ENCODE measurements around the gene PCDHGC4.

- TF ChIP-seq CTCF (IDR thresholded peaks at IDR 0.05; ENCODE audit: extremely low read depth in 1 of 2, insufficient read depth in 1 of 2, low read depth in 1 of 2, low read length in 2 of 2), result no peak
- no peak for TF ChIP-seq MAX (IDR thresholded peaks at IDR 0.05; ENCODE audit: insufficient read depth, insufficient read length)
- no peak for TF ChIP-seq GATA2 (IDR thresholded peaks at IDR 0.05; ENCODE audit: insufficient read depth, insufficient read length, low read depth, low read length)
- TF ChIP-seq POLR2A (IDR thresholded peaks at IDR 0.05; ENCODE audit: low read depth, low read length), result no peak
- no peak for TF ChIP-seq POLR2AphosphoS5 (IDR thresholded peaks at IDR 0.05; ENCODE audit: insufficient read depth, low read depth, low read length)
Observed at GRCh38 chr5:141517880-141518617, 33.2 kb downstream of the PCDHGC4 start.
